HEK293T (cell line): Measurements from ENCODE around the gene MYO5B.

Experiments
- ELF4 ChIP-seq: fragments of 450-650 bp; IDR thresholded peaks from 2 replicates; pipeline ENCODE4 v1.6.1; 2017; ENCODE audit warnings: antibody characterized with exemption
- TF ChIP-seq, protein P1 (sequence below): fragments of 450-650 bp; IDR thresholded peaks from 2 replicates; pipeline ENCODE4 v1.6.1; 2016

DNA sequence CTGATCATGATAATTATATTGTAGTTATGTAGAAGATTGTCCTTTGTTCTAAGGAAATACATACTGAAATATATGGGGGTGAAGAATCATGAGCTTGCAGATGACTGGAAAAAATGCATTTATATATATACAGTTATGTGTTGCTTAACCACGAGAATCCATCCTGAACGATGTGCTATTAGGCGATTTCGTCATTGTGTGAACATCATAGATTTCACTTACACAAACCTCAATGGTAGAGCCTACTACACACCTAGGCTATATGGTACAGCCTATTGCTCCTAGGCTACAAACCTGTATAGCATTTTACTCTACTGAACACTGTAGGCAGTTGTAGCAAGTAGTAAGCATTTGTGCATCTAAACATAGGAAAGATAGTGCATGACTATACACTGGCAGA is 379.0 kb downstream of the MYO5B start:
- TF ChIP-seq, protein P1, sequence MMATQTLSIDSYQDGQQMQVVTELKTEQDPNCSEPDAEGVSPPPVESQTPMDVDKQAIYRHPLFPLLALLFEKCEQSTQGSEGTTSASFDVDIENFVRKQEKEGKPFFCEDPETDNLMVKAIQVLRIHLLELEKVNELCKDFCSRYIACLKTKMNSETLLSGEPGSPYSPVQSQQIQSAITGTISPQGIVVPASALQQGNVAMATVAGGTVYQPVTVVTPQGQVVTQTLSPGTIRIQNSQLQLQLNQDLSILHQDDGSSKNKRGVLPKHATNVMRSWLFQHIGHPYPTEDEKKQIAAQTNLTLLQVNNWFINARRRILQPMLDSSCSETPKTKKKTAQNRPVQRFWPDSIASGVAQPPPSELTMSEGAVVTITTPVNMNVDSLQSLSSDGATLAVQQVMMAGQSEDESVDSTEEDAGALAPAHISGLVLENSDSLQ: no peak
- no peak for TF ChIP-seq ELF4
